Activated CD4-positive, alpha-beta memory T cell treated with anti-CD3 and anti-CD28 coated beads, Interleukin-2, amount 10 ng/mL, durations not matched to agents 7 days and 5 days (primary cell): ENCODE data around the gene VSIG2. TPM values are rescaled to one million over a fixed set of nuclear protein-coding genes. Genes with fewer than 3 reads are reported as not detected.

Experiments
- CTCF ChIA-PET: fragments of 350-600 bp; sonication (Branson Sonifier 250); formaldehyde crosslinking; loops from one replicate; lab custom pipeline; 2021; ENCODE audit warnings: antibody characterized with exemption, inconsistent platforms; lab: Charles Lee
- POLR2A ChIA-PET: fragments of 350-600 bp; sonication (Branson Sonifier 250); formaldehyde crosslinking; loops from one replicate; lab custom pipeline; 2021; ENCODE audit warnings: antibody characterized with exemption; lab: Charles Lee
- DNase-seq: peaks from one replicate; pipeline ENCODE4 v3.0.0-alpha.2; 2020
- H3K27ac Mint-ChIP-seq: one replicate; pipeline ENCODE4 v1.8.0; 2021; ENCODE audit warnings: mild to moderate bottlenecking, mixed read lengths
- H3K27me3 Mint-ChIP-seq: one replicate; pipeline ENCODE4 v1.8.0; 2021; ENCODE audit warnings: mixed read lengths
- H3K36me3 Mint-ChIP-seq: one replicate; pipeline ENCODE4 v1.8.0; 2021; ENCODE audit warnings: low read depth, mixed read lengths
- H3K4me1 Mint-ChIP-seq: one replicate; pipeline ENCODE4 v1.8.0; 2021; ENCODE audit warnings: mixed read lengths
- H3K4me3 Mint-ChIP-seq: one replicate; pipeline ENCODE4 v1.8.0; 2021; ENCODE audit warnings: mild to moderate bottlenecking, mixed read lengths
- H3K9me3 Mint-ChIP-seq: one replicate; pipeline ENCODE4 v1.8.0; 2021; ENCODE audit warnings: mixed read lengths
- total RNA-seq, 2 experiments: library from RNA; stranded (reverse); gene quantifications; one replicate each; pipeline ENCODE4 v1.2.3, GENCODE V29; 2021

VSIG2 gene
- total RNA-seq, 2 experiments from 2014 or later: 0.38 to 0.55 TPM

GRCh38 chr11:124753624-124754023 lies 1.6 kb upstream of the VSIG2 start:
- H3K27me3 Mint-ChIP-seq: peaks cover 30% of the 10 kb centered on the region
- no peak overlapping the region for H3K4me3 Mint-ChIP-seq
- no peaks in the 10 kb centered on the region for H3K9me3 Mint-ChIP-seq
- ChIA-PET POLR2A (interaction anchor here (1.5 kb wide), 1 partner anchor 46 kb away, joined by 5 read pairs; the partner anchor contains the start of gene MSANTD2), CTCF (interaction anchor here (0.8 to 2.3 kb wide), 2 partner anchors 9 to 84 kb away, joined by 3 to 11 read pairs; no protein-coding TSS in a partner anchor)
- no peak overlapping the region for H3K27ac Mint-ChIP-seq
- no peak for DNase-seq
- peaks cover 27% of the 10 kb centered on the region for H3K4me1 Mint-ChIP-seq
- no peaks in the 10 kb centered on the region for H3K36me3 Mint-ChIP-seq

DNA sequence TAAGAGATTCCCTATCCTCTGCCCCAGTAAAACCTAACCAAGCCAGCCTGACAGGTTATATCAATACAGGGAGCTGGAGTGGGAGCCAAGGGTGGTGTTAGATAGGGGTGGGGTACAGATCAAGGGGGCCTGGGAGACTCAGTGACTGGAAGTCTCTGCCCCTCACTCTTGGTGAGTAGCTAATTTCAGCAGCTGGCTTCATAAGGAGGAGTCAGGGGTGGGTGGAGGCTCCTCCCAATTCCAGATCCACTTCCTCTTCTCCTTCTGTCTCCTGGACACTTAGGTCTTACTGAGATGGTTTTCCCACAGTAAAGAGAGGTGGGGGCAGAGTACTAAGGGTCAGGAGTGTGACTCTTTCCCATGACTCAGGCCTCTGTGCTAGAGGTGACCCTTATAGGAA lies 1.1 kb upstream of the VSIG2 start:
- Mint-ChIP-seq H3K4me3 (no peak overlapping the region), H3K9me3 (no peaks in the 10 kb centered on the region), H3K27ac (no peak overlapping the region), H3K27me3 (peaks cover 26% of the 10 kb centered on the region), H3K36me3 (no peaks in the 10 kb centered on the region), H3K4me1 (peaks cover 27% of the 10 kb centered on the region)
- DNase-seq: no peak
- ChIA-PET POLR2A (interaction anchor here (1.5 to 1.6 kb wide), 2 partner anchors 9 to 47 kb away, joined by 4 to 5 read pairs; partner anchors contain the start of genes ESAM and MSANTD2), CTCF (interaction anchor here (0.9 to 2.3 kb wide), 3 partner anchors 10 to 84 kb away, joined by 3 to 17 read pairs (median 11); partner anchors contain the start of gene NRGN)

DNA sequence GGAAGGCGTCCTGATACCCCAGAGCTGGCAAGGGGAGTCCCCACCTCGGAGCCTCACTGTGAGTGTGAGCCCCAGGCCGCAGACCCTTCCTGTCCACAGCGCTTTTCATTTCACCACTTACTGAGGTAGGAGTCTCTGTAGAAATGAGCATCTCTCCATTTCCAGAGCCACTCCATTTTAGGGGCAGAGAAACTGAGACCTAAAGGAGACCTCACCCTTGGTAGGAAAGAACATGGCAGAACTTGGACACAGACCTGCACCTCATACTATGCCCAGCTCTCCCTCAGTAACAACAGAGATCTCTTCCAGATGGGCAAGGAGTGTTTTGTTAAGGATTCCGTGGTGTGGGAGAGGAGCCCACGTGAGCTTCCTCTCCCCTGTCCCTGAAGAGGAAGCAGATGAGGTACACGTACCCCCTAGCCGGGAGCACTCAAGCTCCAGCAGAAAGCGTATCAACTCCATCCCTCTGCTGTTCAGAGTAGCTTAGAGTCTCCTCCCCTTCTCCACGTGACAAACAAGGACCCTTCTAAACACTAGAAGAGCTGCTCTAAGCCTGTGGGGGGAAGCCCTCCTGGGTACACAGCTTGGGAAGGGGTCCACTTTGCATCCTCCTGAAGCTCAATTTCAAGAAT lies 532 bp upstream of the VSIG2 start:
- no peaks in the 10 kb centered on the region for H3K9me3 Mint-ChIP-seq
- POLR2A ChIA-PET: interaction anchor here (1.5 to 1.6 kb wide), 2 partner anchors 10 to 47 kb away, joined by 4 to 5 read pairs; partner anchors contain the start of genes ESAM and MSANTD2
- peak overlapping the region; percentile 21 for H3K4me3 Mint-ChIP-seq
- DNase-seq: no peak
- CTCF ChIA-PET: interaction anchor here (0.7 to 2.3 kb wide), 4 partner anchors 11 to 591 kb away, joined by 3 to 17 read pairs (median 7); partner anchors contain the start of gene NRGN
- H3K4me1 Mint-ChIP-seq: peaks cover 28% of the 10 kb centered on the region
- no peak overlapping the region for H3K27ac Mint-ChIP-seq
- peaks cover 21% of the 10 kb centered on the region for H3K27me3 Mint-ChIP-seq
- no peaks in the 10 kb centered on the region for H3K36me3 Mint-ChIP-seq

- Mint-ChIP-seq H3K36me3 (no peaks in the 10 kb centered on the region), H3K4me1 (peaks cover 32% of the 10 kb centered on the region), H3K9me3 (no peaks in the 10 kb centered on the region), H3K27me3 (peaks cover 10% of the 10 kb centered on the region), H3K4me3 (no peak overlapping the region), H3K27ac (no peak overlapping the region)
- CTCF ChIA-PET: interaction anchor here (1.6 kb wide), 1 partner anchor 11 kb away, joined by 3 read pairs; the partner anchor contains the start of gene NRGN
- no peak for DNase-seq
- POLR2A ChIA-PET: interaction anchor here (1.6 kb wide), 1 partner anchor 11 kb away, joined by 4 read pairs; the partner anchor contains the start of gene ESAM
Measured at GRCh38 chr11:124751391-124751740, 689 bp downstream of the VSIG2 start.

- ChIA-PET CTCF (interaction anchor here (1.6 to 4.0 kb wide), 2 partner anchors 8 to 10 kb away, joined by 3 to 19 read pairs; partner anchors contain the start of gene NRGN), POLR2A (interaction anchor here (1.3 kb wide), 1 partner anchor 20 kb away, joined by 4 read pairs; no protein-coding TSS in a partner anchor)
- Mint-ChIP-seq H3K4me3 (no peak overlapping the region), H3K36me3 (no peaks in the 10 kb centered on the region), H3K27ac (no peak overlapping the region), H3K27me3 (peaks cover 4% of the 10 kb centered on the region), H3K9me3 (no peaks in the 10 kb centered on the region), H3K4me1 (peaks cover 32% of the 10 kb centered on the region)
- DNase-seq: no peak
Measured at GRCh38 chr11:124749912-124750311, 2.1 kb downstream of the VSIG2 start.

GRCh38 chr11:124748481-124749343 lies 3.3 kb downstream of the VSIG2 start:
- DNase-seq: no peak
- POLR2A ChIA-PET: interaction anchor here (1.3 to 2.0 kb wide), 2 partner anchors 14 to 21 kb away, joined by 4 to 5 read pairs; no protein-coding TSS in a partner anchor
- Mint-ChIP-seq H3K27ac (no peak overlapping the region), H3K4me3 (no peak overlapping the region), H3K4me1 (peaks cover 32% of the 10 kb centered on the region), H3K36me3 (no peaks in the 10 kb centered on the region), H3K9me3 (no peaks in the 10 kb centered on the region), H3K27me3 (peaks cover 2% of the 10 kb centered on the region)
- CTCF ChIA-PET: interaction anchor here (0.6 to 4.0 kb wide), 5 partner anchors 9 to 127 kb away, joined by 3 to 19 read pairs (median 6); no protein-coding TSS in a partner anchor

GRCh38 chr11:124748100-124748418 lies 4.0 kb downstream of the VSIG2 start:
- DNase-seq: no peak
- no peak overlapping the region for H3K27ac Mint-ChIP-seq
- H3K27me3 Mint-ChIP-seq: peaks cover 5% of the 10 kb centered on the region
- POLR2A ChIA-PET: interaction anchor here (2.0 kb wide), 1 partner anchor 15 kb away, joined by 5 read pairs; no protein-coding TSS in a partner anchor
- H3K4me3 Mint-ChIP-seq: no peak overlapping the region
- CTCF ChIA-PET: interaction anchor here (0.6 to 4.0 kb wide), 3 partner anchors 10 to 88 kb away, joined by 4 to 19 read pairs (median 6); no protein-coding TSS in a partner anchor
- H3K4me1 Mint-ChIP-seq: peaks cover 32% of the 10 kb centered on the region
- no peaks in the 10 kb centered on the region for H3K36me3 Mint-ChIP-seq
- H3K9me3 Mint-ChIP-seq: no peaks in the 10 kb centered on the region

DNA sequence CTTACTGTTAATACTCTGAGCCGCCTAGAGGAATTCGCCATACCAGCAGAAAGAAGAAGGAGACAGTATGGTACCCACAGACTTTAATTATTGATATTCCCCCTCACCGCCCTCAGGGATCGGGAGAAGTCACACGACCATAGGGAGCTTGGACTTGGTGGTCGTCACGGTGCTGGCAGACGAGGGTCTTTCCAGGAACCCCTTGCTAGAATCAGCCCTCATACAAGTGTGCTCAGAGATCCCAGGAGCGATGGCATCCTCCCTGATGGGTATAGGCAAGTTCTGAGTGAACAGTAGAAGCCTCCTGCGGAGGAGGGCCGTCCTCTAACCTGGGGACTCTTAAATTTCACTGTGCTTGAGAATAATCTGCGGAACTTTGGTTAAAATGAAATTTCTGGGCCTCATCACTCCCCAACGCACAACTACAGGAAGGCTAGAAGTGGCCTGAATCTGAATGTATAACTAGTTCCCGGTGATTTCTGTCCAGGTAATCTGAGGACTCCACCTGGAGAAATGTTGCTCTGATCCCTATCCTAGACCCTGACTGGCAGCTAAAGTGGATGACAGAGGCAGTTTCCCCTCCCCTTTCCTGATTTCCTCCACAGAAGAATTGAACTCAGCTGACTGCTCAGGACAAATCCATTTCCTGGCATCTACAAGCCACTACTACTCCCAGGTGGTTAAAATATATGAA lies 4.5 kb downstream of the VSIG2 start:
- DNase-seq: no peak
- H3K9me3 Mint-ChIP-seq: no peaks in the 10 kb centered on the region
- peaks cover 7% of the 10 kb centered on the region for H3K27me3 Mint-ChIP-seq
- H3K27ac Mint-ChIP-seq: no peak overlapping the region
- H3K4me1 Mint-ChIP-seq: peaks cover 32% of the 10 kb centered on the region
- POLR2A ChIA-PET: interaction anchor here (1.3 to 2.3 kb wide), 6 partner anchors 9 to 206 kb away, joined by 4 to 12 read pairs (median 6); partner anchors contain the start of genes CCDC15, MSANTD2 and TBRG1
- no peaks in the 10 kb centered on the region for H3K36me3 Mint-ChIP-seq
- H3K4me3 Mint-ChIP-seq: peak overlapping the region; percentile 95
- CTCF ChIA-PET: interaction anchor here (0.5 to 5.8 kb wide), 20 partner anchors 11 to 767 kb away, joined by 3 to 60 read pairs (median 7); partner anchors contain the start of genes ESAM, MSANTD2, SIAE and SPA17

DNA sequence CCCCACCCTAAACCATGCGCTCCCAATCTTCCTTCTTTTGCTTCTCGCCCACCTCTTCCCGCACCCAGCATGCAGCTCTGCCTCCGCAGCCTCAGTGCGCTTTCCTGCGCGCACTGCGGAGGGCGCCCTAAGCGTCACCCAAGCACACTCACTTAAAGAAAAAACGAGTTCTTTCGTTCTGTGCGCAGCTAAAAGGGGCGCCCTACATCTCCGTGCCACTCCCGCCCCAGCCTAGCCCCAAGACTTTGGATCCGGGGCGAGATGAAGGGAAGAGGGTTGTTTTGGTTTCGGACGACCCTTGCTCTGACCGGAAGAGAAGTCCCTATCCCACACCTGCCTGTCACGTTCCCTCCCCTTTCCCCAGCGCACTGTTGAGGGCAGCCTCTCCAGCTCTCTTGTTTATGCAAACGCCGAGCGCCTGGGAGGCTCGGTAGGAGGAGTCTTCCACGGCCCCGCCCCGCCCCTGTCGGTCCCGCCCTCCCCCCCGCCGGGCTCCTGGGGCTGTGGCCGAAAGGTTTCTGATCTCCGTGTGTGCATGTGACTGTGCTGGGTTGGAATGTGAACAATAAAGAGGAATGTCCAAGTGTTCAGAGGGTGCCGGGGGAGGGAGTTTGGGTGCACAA lies 5.3 kb downstream of the VSIG2 start:
- POLR2A ChIA-PET: interaction anchor here (0.9 to 2.3 kb wide), 12 partner anchors 9 to 207 kb away, joined by 3 to 12 read pairs (median 4); partner anchors contain the start of genes CCDC15, MSANTD2, SIAE and SPA17
- Mint-ChIP-seq H3K36me3 (no peaks in the 10 kb centered on the region), H3K27ac (peak overlapping the region; percentile 89), H3K4me3 (peak overlapping the region; percentile 95), H3K27me3 (peaks cover 8% of the 10 kb centered on the region), H3K4me1 (peaks cover 32% of the 10 kb centered on the region), H3K9me3 (no peaks in the 10 kb centered on the region)
- CTCF ChIA-PET: interaction anchor here (0.5 to 5.8 kb wide), 30 partner anchors 9 to 768 kb away, joined by 3 to 60 read pairs (median 4); partner anchors contain the start of genes ESAM, MSANTD2, SIAE and SPA17
- DNase-seq: peak; percentile 83

DNA sequence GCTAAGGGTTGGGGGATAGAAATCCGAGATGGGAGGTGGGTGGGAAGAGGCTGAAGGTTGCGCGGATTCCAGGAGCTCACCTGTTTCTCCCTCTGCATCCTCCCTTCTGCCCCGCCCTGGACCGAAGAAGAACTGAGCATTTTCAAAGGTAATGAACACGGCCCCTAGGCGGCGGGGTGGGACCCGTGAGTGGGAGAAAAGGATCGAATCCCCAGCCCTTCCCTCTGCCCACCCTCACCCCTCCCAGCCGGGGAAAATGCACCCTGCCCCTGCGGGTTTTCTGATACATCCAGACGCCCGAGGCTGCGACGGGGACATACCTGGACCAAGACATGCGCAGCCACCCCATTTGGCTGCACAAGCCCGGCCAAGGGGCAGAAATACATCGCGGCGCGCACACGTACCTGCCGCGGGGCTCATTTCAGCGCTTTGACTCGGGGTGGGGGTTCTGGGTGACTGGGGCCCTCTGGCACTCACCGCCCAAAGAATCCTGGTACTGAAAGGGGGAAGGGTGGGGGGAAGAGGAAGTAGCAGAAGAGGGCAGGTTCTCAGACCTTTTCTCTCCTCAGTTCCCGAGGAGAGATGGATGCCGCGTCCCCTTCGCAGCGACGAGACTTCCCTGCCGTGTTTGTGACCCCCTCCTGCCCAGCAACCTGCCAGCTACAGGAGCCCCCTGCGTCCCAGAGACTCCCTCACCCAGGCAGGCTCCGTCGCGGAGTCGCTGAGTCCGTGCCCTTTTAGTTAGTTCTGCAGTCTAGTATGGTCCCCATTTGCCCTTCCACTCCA lies 6.0 kb downstream of the VSIG2 start:
- H3K4me3 Mint-ChIP-seq: peak overlapping the region; percentile 95
- peak; percentile 50 for DNase-seq

More for the DNA sequence above, 6.0 kb downstream of the VSIG2 start:
- H3K27me3 Mint-ChIP-seq: peaks cover 9% of the 10 kb centered on the region
- peak overlapping the region; percentile 89 for H3K27ac Mint-ChIP-seq
- no peaks in the 10 kb centered on the region for H3K36me3 Mint-ChIP-seq
- POLR2A ChIA-PET: interaction anchor here (0.9 to 2.3 kb wide), 11 partner anchors 10 to 208 kb away, joined by 3 to 12 read pairs (median 4); partner anchors contain the start of genes CCDC15, MSANTD2, SIAE and SPA17
- CTCF ChIA-PET: interaction anchor here (0.8 to 5.8 kb wide), 27 partner anchors 9 to 631 kb away, joined by 3 to 60 read pairs (median 6); partner anchors contain the start of genes ESAM, MSANTD2, SIAE and SPA17
- no peaks in the 10 kb centered on the region for H3K9me3 Mint-ChIP-seq
- peaks cover 32% of the 10 kb centered on the region for H3K4me1 Mint-ChIP-seq
